T-helper 9 cell (primary cell): ENCODE results near the gene MORN1.
"Not testable (repeated sequence)": the region's sequence is repeated elsewhere in the genome, so short reads cannot be mapped to it uniquely, and the experiment has no call there.

Source experiments
- DNase-seq: peaks from one replicate; pipeline ENCODE4 v3.0.0-alpha.2; 2020

MORN1 gene

GRCh38 chr1:2335721-2336455 is 55.5 kb downstream of the MORN1 start:
- no peak for DNase-seq

GRCh38 chr1:2334883-2335534 is 56.3 kb downstream of the MORN1 start:
- DNase-seq, result no peak

- no peak for DNase-seq
These were observed 57.0 kb downstream of the MORN1 start for GRCh38 chr1:2334366-2334765.

- DNase-seq, result not testable (repeated sequence)
These were observed 59.8 kb downstream of the MORN1 start for GRCh38 chr1:2331580-2331979.

- DNase-seq, result no peak
These were observed 60.2 kb downstream of the MORN1 start for GRCh38 chr1:2331200-2331544.

- no peak for DNase-seq
These were observed 60.7 kb downstream of the MORN1 start for GRCh38 chr1:2330519-2331199.

GRCh38 chr1:2330035-2330434 is 61.3 kb downstream of the MORN1 start:
- no peak for DNase-seq

GRCh38 chr1:2328676-2329455 is 62.5 kb downstream of the MORN1 start:
- no peak for DNase-seq

- no peak for DNase-seq
These were observed 63.5 kb downstream of the MORN1 start for GRCh38 chr1:2327841-2328240.

GRCh38 chr1:2327162-2327561 is 64.2 kb downstream of the MORN1 start:
- not testable (repeated sequence) for DNase-seq

GRCh38 chr1:2326524-2326923 is 64.8 kb downstream of the MORN1 start:
- DNase-seq, result no peak

GRCh38 chr1:2324553-2325366 is 66.6 kb downstream of the MORN1 start:
- DNase-seq, result no peak

- no peak for DNase-seq
These were observed 67.8 kb downstream of the MORN1 start for GRCh38 chr1:2323451-2323974.

- DNase-seq, result no peak
These were observed 68.7 kb downstream of the MORN1 start for GRCh38 chr1:2322581-2323211.

GRCh38 chr1:2322065-2322571 is 69.2 kb downstream of the MORN1 start:
- DNase-seq, result no peak

GRCh38 chr1:2320760-2321667 is 70.3 kb downstream of the MORN1 start:
- DNase-seq, result no peak

GRCh38 chr1:2320006-2320405 is 71.3 kb downstream of the MORN1 start:
- no peak for DNase-seq

- DNase-seq, result no peak
These were observed 72.1 kb downstream of the MORN1 start for GRCh38 chr1:2319291-2319690.

GRCh38 chr1:2318314-2319278 is 72.8 kb downstream of the MORN1 start:
- DNase-seq, result no peak
